HTR-8/SVneo (cell line): Measurements from ENCODE around the gene MXD4.
"Not testable (repeated sequence)": the region's sequence is repeated elsewhere in the genome, so short reads cannot be mapped to it uniquely, and the experiment has no call there.

Source experiments
- DNase-seq: peaks from one replicate; pipeline ENCODE4 v3.0.0; 2011; ENCODE audit warnings: low spot score, mixed read lengths; ENCODE audit not compliant: insufficient read length
- FAIRE-seq: peaks from 2 replicates; lab custom pipeline; 2011; peaks lifted over from hg19 to GRCh38; lab: Jason Lieb, UNC

The MXD4 gene

GRCh38 chr4:2241003-2241402 is 20.9 kb downstream of the MXD4 start:
- DNase-seq: no peak
- no peak for FAIRE-seq

DNA sequence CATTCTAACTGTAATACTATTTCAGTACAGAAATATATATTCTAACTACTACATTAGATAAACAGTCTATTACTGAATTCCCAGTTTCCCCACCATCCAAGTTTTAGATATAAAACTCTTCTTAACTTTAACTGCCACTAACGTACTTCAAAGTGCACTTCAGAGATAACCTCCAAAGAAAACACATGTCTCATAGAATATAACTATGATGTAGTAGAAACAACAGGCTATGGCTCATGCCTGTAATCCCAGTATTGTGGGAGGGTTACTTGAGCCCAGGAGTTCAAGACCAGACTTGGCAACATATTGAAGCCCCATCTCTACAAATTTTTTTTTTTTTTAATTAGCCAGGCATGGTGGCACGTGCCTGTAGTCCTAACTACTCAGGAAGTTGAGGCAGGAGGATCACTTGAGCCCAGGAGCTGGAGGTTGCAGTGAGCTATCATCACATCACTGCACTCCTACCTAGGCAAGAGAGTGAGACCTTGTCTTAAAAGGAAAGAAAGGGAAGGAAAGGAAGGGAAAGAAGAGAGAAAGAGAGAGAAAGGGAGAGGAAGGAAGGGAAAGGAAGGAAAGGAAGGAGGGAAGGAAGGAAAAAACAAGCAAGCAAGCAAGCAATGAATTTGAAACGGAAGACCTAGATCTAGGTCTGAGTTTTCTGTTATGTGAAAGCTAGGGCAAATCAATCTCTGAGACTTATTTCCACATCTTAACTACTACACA is 24.8 kb downstream of the MXD4 start:
- DNase-seq (no peak), FAIRE-seq (no peak)

DNA sequence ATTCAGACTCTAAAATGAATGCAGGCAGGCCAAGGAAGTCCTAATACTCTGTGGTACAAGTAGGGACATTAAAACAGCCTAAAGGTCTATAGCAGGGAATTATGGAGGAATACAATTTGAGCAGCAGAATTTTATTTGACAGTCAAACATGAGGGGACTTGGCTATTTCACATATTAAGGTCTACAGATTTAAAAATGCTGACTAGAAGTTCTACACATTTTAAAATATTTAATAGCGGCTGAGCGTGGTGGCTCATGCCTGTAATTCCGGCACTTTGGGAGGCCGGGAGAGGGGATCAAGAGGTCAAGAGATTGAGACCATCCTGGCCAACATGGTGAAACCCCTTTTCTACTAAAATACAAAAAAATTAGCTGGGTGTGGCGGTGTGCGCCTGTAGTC is 30.8 kb downstream of the MXD4 start:
- FAIRE-seq: no peak
- no peak for DNase-seq

GRCh38 chr4:2226261-2226660 is 35.6 kb downstream of the MXD4 start:
- FAIRE-seq (no peak), DNase-seq (no peak)

DNA sequence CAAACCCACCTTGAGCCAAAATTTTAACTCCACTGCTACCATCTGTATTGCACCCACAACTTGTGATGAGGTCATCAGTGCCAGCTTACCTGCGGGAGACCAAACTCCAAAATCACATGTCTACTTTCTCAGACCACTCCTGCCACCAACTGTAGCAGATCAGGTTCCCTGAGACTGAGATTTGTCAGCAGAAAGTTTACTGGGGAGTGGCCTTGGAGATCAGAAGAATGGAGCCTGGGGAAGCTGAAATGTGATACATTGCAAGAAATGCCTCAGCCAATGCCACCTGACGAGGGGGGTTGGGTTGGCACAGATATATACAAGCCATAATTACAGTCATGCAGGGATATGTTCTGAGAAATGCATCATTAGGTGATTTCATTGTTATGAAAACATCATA is 39.1 kb downstream of the MXD4 start:
- DNase-seq: no peak
- FAIRE-seq: no peak

GRCh38 chr4:2221378-2221777 is 40.5 kb downstream of the MXD4 start:
- not testable (repeated sequence) for FAIRE-seq, DNase-seq

DNA sequence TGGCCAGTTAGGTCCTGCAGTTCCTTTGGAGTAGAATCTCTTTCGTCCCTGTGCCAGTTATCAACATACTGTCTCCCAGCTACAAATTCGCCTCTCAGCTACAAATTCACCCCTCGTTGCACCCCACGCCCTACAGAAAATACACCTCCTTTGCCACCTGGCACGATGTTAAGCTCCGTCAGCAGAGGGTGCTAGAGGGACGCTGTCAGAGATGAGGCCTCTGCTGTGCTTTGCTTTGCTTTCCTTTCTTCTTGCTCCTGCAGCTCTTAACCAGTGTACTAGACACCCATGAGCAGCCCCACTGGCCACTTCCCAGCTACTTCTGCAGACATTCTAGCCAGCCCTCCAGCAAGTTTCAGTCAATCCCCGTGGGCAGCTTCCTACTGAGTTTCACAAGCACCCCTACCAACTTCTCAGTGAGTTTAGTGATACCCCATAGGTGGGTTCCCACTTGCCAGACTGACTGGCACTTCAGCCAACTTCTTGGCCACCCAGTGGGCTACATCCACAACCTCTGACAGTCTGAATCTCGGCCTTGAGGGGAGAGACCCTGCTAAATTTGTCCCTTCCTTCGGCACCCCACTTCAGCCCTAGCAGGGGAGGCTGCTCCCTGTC is 41.8 kb downstream of the MXD4 start:
- DNase-seq (peak; percentile 75), FAIRE-seq (peak; percentile 72)

- DNase-seq (no peak), FAIRE-seq (no peak)
Measured at GRCh38 chr4:2219233-2219760, 42.6 kb downstream of the MXD4 start.

DNA sequence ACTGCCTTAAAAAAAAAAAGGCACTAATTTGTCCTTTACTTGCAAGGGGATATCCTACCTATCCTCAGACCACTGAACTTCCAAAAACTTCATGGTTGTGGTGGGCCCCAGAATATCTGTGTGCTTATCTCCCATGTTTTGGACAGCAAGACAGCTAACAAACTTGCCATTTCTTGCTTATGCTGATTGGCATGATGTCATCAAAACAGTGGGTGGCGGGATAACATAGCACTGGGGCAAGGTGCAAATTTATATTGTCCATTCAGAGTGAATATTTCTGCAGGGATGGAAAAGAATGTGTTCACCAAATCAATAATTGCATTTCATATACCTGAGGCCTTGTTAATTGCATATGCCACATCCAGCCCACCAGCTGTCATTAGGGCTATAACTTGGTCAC is 43.5 kb downstream of the MXD4 start:
- DNase-seq (no peak), FAIRE-seq (no peak)

DNA sequence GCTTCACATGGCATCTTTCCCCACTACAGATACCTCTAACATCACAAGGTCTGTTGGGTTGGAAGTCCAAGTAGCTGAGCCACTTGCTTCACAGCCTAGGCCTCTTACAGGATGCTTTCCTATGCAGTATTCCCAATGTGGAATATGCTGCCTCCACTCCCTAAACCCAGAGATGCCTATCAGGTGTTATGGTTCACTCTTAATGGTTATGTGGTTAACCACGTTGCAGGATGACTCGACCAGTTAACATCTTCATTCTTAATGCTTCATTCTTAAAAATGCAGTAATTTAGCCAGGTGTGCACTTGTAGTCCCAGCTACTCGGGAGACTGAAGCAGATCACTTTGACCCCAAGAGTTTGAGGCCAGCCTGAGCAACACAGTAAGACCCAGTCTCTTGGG is 44.2 kb downstream of the MXD4 start:
- FAIRE-seq (no peak), DNase-seq (no peak)

GRCh38 chr4:2212831-2213230 is 49.1 kb downstream of the MXD4 start:
- FAIRE-seq: no peak
- no peak for DNase-seq

DNA sequence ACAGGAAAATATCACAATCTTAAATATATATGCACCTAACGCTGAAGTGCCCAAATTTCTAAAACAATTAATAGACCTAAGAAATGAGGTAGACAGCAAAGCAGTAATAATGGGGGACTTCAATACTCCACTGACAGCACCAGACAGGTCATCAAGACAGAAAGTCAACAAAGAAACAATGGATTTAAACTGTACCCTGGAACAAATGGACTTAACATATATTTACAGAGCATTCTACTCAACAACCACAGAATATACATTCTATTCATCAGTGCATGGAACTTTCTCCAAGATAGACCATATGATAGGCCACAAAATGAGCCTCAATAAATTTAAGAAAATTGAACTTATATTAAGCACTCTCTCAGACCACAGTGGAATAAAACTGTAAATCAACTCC is 59.1 kb downstream of the MXD4 start:
- FAIRE-seq: not testable (repeated sequence)

More for the DNA sequence above, 59.1 kb downstream of the MXD4 start:
- not testable (repeated sequence) for DNase-seq
